NCI-H82 (cell line): ENCODE measurements around the gene HIGD2A.

Source experiments
- DNase-seq: peaks from one replicate; lab custom pipeline; 2025; lab: John Stamatoyannopoulos, UW

Gene HIGD2A

DNA sequence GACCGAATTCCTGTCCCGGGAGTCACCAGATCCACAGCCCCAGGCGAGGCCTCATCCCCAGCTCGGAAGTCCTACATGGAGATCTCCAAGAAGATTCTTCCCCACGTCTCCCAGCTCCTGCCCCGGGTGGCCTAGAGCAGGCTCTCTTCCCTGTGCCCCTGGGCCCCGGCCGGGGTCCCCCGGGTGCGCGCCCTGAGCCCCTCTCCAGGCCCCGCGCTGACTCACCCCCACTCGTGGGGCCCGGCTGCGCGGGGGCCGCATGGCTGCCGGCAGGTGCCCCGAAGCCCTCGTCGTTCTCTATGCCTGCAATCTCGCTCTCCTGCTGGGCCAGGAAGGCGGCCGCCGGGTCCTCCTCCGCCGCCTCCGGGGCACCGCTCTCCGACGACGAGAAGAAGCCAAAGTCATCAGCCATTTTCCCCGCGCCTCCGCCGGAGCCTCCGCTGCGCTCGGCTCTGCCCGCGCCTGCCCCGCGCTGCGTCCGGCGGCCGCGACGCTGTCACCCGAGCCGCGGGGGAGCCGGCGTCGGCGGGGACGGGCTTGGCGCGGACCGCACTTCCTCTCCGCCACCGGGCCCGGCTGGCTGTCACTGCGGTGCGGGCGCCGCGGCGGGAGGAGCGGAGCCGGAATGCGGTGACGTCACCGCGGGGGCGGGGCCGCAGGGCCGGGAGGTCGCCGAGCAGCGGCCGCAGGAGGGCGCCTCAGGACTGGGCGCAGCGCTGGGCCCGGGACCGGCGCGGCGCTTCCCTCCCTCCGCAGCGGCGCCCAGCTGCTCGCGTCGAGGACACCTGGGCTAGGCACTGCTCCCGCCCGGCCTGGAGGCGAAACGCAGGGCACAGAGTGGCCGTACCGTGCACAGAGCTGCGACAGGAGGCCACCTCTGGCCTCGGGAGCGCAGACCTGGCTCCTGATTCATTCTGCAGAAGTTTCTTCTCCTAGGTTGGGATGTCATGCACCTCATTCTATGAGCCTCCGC, 27.7 kb downstream of the HIGD2A start, which contains the start of gene CLTB:
CLTB (minus strand) TSS at position 588 of the 973 bp plus-strand sequence; CDS start at position 412, 176 bp downstream.
- DNase-seq: peak; percentile 89

DNA sequence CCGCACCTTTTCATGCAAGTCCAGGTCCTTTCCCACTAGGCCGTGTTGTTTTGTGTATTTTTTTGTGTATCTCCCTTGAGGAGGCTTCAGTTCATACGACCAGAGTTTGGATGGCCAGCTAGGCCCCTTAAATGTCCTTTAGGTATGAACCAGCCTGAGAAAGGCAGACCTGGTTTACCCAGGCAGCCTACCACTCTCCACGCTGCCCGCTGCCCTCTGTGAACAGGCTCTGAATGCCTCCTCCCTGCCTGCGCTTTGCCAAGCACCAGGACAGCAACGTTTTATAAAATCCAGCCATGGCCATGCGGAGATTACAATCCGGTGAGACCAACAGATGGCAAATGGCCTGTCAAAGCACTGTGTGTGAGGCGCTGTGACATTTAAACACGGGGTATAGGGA, 28.4 kb downstream of the HIGD2A start:
- DNase-seq: peak; percentile 52

DNA sequence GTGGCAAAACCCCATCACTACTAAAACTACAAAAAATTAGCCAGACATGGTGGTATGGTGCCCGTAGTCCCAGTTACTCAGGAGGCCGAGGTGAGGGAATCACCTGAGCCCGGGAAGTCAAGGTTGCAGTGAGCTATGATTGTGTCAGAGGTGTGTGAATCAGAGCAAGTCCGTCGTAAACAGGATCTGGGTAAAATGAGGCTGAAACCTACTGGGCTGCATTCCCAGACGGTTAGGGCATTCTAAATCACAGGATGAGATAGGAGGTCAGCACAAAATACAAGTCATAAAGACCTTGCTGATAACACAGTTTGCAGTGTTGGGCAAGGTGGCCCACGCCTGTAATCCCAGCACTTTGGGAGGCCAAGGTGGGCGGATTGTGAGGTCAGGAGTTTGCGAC, 29.7 kb downstream of the HIGD2A start:
- DNase-seq: no peak

DNA sequence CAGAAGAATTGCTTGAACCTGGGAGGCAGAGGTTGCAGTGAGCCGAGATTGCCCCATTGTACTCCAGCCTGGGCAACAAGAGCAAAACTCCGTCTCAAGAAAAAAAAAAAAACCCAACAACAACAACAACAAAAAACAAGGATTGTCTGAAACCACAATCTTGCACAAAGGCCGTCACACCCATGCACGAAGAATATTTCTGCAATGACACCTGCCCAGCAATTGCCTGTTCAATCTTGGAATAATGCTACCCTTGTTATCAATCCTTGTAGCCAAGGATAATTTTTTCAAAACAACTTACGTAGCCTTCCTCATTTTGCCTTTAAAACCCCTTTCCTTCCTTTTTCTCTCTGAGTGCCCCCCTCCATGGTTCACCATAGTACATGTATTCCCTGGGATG, 31.5 kb downstream of the HIGD2A start:
- no peak for DNase-seq

DNA sequence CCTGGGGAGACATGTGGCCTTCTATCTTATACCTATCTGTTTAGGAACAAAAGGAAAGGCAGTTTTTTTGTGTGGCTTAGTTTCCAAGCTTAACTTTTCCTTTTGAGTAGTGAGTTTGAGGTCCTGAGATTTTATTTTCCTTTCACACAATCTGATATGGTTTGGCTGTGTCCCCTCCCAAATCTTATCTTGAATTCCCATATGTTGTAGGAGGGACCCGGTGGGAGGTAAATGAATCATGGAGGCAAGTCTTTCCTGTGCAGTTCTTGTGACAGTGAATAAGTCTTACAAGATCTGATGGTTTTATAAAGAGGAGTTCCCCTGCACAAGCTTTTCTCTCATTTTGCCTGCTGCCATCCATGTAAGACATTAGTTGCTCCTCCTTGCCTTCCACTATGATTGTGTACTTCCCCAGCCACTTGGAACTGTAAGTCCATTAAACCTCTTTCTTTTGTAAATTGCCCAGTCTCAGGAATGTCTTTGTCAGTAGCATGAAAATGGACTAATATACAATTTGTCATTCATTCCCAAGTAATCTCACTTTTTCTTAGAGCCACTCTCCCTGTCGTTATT, 32.5 kb downstream of the HIGD2A start:
- no peak for DNase-seq

DNA sequence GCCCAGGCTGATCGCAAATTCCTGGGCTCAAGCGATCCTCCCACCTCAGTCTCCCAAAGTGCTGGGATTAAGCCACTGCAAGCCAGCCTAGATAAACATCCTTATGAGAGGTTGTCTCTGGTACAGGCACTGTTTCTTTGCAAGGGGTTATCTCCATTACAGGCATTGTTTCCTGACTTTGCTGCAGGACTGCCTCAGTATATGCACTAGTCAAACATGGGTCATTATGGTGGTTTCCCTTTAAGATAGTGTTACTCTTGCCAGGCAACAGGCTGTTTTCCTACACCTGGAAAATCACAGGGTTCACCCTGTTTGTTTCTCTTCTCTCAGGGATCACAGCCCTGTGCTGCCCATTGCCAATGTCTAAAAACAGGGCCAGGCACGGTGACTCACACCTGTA, 35.6 kb downstream of the HIGD2A start:
- DNase-seq: no peak

DNA sequence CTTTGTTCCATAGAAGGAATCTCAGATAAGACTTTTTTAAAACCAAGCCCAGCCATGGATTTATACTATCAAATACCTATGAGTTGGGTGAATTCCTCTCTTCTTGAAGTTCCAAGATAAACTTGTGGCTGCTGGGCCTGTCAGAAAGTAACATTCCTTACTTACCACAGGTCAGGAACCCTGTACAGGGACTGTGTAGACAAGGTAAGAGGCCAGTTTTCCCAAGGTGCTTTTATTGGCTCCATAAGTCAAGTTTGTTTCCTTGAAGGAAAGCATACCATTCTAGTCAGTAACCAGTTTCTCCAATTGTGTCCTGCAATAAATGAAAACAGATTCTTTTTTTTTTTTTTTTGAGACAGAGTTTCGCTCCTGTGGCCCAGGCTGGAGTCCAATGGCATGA, 36.6 kb downstream of the HIGD2A start:
- DNase-seq: no peak

DNA sequence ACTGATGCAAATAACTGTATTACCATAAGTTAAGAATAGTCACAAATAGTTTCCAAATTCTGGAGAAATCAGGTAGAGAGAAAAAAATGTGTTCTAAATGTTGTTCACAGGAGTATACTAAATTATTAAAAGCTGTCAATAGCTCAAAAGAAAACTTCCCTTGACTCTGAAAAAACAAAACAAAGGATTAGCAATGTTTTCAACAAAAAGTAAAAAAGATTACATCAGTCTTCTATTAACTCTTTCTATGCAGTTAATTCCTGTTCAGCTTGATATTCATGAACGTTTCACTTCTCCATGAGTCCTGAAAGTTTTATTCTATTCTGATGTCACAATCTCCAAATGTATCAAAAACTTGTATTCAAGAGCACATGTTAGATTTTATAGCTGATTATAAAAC, 37.2 kb downstream of the HIGD2A start:
- DNase-seq: no peak

DNA sequence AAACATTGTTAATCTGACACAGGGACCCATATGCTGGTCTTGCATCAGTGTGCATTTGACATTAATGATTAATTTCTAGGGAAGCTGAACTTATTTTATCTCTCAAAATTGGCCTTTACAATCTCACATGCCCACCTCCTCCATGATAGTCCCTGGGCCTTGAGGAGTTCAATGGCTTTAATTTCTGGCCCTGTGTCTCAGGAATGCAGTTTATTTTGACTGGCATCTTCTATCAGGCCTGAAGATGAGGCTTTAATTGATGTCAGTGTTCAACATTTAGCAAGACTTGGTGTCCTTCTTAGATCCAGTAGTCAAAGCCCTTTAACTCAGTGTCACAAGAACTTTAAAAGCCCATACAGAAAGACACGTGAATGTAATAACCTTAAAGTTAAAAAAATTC, 38.3 kb downstream of the HIGD2A start:
- DNase-seq: no peak

DNA sequence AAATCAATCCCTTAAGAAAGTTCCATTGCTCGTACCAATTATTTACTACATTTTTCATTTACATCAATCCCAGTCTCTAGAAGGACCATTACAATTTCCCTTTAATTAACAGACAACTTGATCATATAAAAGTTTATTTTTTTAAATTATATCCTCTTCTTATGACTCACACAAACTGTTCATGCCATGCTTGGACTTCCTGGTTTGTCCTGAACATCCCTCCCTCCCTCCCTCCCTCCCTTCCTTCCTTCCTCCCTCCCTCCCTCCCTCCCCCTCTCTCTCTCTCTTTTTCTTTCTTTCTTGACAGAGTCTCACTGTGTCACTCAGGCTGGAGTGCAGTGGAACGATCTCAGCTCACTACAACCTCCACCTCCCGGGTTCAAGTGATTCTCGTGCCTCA, 39.4 kb downstream of the HIGD2A start:
- DNase-seq: no peak

DNA sequence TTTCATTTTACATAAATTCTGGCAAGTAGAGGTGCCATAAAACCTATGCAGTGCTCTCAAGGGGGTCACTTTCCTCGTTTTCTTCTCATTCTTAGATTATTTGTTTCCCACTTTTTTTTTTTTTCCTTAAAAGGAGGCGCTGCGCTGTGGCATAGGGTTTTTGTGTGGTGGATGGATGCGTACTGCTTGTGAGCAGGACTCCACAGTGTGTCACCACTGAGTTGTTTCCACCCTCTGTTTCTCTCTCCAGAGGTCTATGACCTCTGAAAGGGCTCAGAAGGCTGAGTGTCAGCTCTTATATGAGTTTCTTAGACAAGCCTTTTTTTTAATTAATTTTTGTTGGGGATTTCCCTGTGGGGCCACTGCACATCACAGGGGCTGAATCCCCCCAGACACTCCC, 41.4 kb downstream of the HIGD2A start:
- no peak for DNase-seq

DNA sequence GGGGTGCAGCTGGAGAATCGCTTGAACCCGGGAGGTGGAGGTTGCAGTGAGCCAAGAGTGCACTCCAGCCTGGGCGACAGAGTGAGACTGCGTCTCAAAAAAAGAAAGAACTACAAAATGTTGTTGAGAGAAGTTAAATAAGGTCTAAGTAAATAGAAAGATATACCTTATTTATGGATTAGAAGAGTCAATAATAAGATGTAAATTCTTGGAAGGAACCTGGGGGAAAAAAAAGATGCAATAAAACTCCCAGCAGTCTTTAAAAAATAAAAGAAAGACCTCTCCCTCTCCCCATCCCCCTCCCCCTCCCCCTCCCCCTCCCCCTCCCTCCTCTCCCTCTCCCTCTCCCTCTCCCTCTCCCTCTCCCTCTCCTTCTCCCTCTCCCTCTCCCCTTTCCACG, 44.2 kb downstream of the HIGD2A start:
- no peak for DNase-seq

DNA sequence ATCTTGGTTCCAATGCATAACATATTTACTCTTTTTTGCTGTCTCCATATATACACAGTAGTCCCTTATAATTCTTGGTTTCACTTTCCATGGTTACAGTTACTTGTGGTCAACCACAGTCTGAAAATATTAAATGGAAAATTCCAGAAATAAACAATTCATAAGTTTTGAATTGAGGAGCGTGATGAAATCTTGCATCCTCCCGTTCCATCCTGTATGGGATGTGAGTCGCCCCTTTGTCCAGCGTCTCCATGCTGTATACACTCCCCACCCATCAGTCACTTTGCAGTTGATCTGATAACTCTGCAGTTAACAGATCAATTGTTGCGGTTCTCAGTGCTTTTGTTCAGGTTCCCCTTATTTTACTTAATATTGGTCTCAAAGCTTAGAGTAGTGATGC, 48.1 kb downstream of the HIGD2A start:
- no peak for DNase-seq

DNA sequence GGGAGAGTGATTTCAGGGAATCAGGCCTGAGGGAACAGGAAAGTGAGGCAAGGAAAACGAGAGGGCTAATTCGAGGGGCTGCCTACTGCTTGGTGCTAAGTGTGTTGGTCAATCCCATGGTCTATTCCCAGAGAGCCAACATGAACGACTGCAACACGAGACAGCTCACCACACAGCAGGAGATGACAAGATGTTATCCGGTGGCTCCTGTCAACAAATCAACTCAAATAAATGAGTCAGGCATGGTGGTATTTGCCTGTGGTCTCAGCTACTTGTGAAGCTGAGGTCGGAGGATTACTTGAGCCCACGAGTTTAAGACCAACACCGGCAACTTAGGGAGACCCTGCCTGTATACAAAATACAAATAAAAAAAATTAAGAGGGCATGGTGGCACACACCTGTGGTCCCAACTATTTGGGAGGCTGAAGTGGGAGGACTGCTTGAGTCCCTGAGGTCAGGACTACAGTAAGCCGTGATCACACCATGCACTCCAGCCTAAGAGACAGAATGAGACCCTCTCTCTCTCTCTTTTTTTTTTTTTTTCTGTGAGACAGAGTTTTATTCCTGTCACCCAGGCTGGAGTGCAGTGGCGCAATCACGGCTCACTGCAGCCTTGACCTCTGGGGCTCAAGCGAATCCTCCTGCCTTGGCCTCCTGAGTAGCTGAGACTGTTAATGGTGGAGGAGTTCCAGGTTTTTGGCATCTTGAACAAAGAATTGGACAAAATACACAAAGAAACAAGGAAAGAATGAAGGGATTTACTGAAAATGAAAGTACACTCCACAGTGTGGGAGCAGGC, 50.6 kb downstream of the HIGD2A start:
- no peak for DNase-seq
